NCI-H2107 (cell line): ENCODE data around the gene FEN1.

Source experiments
- DNase-seq: peaks from one replicate; lab custom pipeline; 2025; lab: John Stamatoyannopoulos, UW

Gene FEN1

GRCh38 chr11:61844909-61845565, 52.3 kb downstream of the FEN1 start:
- DNase-seq: no peak

GRCh38 chr11:61846362-61847020, 53.8 kb downstream of the FEN1 start:
- DNase-seq: no peak
